Measurements from ENCODE around the gene PDZD2.

Gene PDZD2

DNA sequence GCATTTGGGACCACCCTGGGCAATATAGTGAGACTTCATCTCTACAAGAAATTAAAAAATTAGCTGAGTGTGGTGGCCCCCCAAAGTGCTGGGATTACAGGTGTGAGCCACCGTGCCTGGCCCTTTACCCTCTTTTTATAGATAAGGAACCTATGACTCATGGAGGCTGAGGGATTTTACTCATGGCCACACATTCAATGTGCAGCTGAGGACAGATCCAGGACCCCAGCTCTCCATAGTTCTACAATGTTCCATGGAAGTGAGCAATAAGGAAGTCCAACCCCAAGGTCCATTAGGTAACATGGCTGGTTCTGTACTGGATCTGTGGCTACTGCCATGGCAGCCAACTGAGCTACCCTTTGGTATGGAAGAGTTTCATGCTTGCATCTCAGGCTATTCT is 25.3 kb upstream of the PDZD2 start:
- WGBS, 2 experiments: 93% methylated on average over 1 of the region's 1 CpG
- no peaks in the 10 kb centered on the region for H3K9me3 ChIP-seq (ENCODE audit: control insufficient read depth, low read length)
- no peaks in the 10 kb centered on the region for H3K27me3 ChIP-seq (ENCODE audit: control insufficient read depth, insufficient read depth, low read length, poor library complexity, severe bottlenecking)
- no peak overlapping the region for H3K27ac ChIP-seq (ENCODE audit: insufficient read depth, low read depth, low read length, poor library complexity, severe bottlenecking)
- H3K4me1 ChIP-seq (ENCODE audit: control insufficient read depth, insufficient read depth, low read length): peaks cover 6% of the 10 kb centered on the region
- no peak overlapping the region for H3K4me3 ChIP-seq (ENCODE audit: insufficient read depth, low read depth, low read length)
- H3K36me3 ChIP-seq (ENCODE audit: control insufficient read depth, insufficient read depth, low read length): no peaks in the 10 kb centered on the region

DNA sequence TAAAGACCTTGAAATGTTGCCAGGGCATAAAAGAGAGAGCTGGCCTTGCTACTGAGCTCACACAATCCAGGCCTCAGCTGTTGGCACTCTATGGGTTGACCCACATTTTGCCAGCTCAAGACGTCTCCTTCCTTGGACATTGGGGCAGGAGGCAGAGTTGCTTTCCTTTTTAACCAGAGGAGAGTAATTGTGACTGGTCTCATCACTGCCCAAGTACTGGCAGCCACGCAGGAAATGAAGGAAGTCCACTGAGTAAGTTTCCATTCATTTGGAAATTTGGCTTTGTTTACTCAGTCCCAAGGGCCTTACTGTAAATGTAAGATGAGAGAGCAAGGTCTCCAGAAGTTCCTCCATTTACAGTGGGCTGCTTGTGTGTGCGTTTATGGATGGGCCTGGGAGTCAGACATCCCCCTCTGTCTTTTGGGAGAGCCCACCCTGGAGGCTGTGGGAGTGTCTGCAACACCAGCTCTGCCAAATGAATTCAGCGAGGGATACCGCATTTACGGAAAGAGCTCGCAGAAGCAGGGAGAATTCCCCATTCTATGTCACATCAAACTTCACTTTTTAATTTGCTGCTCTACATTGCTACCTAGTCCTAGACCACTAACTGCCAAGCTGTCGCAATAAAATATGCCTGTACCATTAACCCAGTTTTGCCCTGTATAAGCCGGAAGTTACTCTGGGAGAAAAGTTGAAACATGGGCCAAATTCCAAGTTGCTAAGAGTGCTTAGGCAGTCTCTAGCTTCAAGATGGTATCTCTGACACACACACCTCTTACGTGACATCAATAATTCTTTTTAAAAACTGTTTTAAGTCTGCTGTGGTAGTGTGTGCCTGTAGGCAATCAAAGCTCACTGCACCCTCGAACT is 24.5 kb upstream of the PDZD2 start:
- Histone ChIP-seq H3K36me3 (ENCODE audit: control insufficient read depth, insufficient read depth, low read length) (no peaks in the 10 kb centered on the region), H3K27ac (ENCODE audit: insufficient read depth, low read depth, low read length, poor library complexity, severe bottlenecking) (no peak overlapping the region), H3K4me1 (ENCODE audit: control insufficient read depth, insufficient read depth, low read length) (peaks cover 9% of the 10 kb centered on the region), H3K27me3 (ENCODE audit: control insufficient read depth, insufficient read depth, low read length, poor library complexity, severe bottlenecking) (no peaks in the 10 kb centered on the region), H3K4me3 (ENCODE audit: insufficient read depth, low read depth, low read length) (no peak overlapping the region), H3K9me3 (ENCODE audit: control insufficient read depth, low read length) (no peaks in the 10 kb centered on the region)
- 66 to 75% methylated on average over 10 to 11 of the region's 11 CpGs for WGBS, 2 experiments

DNA sequence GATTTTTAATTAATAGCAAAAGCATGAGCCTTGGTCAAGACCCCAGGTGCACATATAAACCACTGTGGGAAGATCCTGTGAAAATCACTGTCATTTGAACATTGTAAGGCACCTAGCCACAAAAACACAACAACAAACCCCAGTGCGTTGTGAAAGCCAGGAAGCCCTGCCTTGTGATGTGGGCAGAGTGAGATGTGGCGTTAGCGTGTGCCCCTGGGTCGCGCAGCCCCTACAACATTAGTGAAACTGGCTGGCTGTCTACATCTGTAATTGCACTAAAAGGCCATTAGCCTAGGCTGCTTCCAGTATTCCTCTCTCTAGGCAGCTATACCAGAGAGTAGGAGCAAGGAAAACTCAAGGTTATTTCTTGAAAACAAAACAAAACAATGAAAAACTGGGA is 21.1 kb upstream of the PDZD2 start:
- Histone ChIP-seq H3K4me3 (ENCODE audit: insufficient read depth, low read depth, low read length) (no peak overlapping the region), H3K9me3 (ENCODE audit: control insufficient read depth, low read length) (no peaks in the 10 kb centered on the region), H3K36me3 (ENCODE audit: control insufficient read depth, insufficient read depth, low read length) (no peaks in the 10 kb centered on the region), H3K4me1 (ENCODE audit: control insufficient read depth, insufficient read depth, low read length) (peaks cover 9% of the 10 kb centered on the region), H3K27ac (ENCODE audit: insufficient read depth, low read depth, low read length, poor library complexity, severe bottlenecking) (no peak overlapping the region), H3K27me3 (ENCODE audit: control insufficient read depth, insufficient read depth, low read length, poor library complexity, severe bottlenecking) (no peaks in the 10 kb centered on the region)
- WGBS, 2 experiments: 92 to 94% methylated on average over 5 of the region's 5 CpGs

DNA sequence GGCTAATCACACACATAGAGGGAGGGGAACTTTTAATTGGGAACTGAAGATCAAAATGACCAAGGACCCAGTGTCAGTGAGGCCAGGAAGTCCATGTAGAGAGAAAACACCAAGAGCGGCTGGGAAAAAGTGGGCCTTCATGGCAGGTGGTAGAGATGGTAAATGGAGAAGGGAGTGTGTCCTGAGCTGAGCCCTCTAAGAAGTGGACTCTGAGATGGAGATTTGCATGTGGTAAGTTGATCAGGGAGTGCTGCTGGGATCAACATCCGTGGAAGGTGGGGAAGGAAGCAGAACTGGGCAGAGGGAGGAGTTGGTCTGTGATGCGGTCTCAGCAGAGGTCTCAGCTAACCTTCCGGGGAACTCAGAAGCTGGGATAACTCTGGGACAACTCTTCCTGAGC is 18.9 kb upstream of the PDZD2 start:
- Histone ChIP-seq H3K36me3 (ENCODE audit: control insufficient read depth, insufficient read depth, low read length) (no peaks in the 10 kb centered on the region), H3K9me3 (ENCODE audit: control insufficient read depth, low read length) (no peaks in the 10 kb centered on the region), H3K4me3 (ENCODE audit: insufficient read depth, low read depth, low read length) (no peak overlapping the region), H3K27me3 (ENCODE audit: control insufficient read depth, insufficient read depth, low read length, poor library complexity, severe bottlenecking) (no peaks in the 10 kb centered on the region), H3K4me1 (ENCODE audit: control insufficient read depth, insufficient read depth, low read length) (peaks cover 9% of the 10 kb centered on the region), H3K27ac (ENCODE audit: insufficient read depth, low read depth, low read length, poor library complexity, severe bottlenecking) (no peak overlapping the region)
- WGBS, 2 experiments: 76 to 80% methylated on average over 4 of the region's 4 CpGs

DNA sequence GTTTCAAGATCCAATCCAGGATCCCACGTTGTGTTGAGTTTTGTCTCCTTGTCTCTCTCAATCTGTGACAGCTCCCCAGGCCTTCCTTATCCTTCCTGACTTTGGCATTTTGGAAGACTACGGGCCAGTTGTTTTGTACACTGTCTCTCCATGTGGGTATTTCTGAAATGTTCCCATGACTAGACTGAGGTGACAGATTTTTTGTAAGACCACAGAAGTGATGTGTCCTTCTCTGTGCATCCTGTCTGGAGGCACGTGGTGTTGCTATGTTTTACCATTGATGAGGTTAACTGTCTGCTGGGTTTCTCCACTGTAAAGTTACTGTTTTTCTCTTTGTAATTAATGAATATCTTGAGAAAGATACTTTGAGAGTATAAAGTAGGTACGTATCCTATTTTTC is 15.7 kb upstream of the PDZD2 start:
- 75 to 77% methylated on average over 3 of the region's 4 CpGs for WGBS, 2 experiments
- H3K36me3 ChIP-seq (ENCODE audit: control insufficient read depth, insufficient read depth, low read length): no peaks in the 10 kb centered on the region

DNA sequence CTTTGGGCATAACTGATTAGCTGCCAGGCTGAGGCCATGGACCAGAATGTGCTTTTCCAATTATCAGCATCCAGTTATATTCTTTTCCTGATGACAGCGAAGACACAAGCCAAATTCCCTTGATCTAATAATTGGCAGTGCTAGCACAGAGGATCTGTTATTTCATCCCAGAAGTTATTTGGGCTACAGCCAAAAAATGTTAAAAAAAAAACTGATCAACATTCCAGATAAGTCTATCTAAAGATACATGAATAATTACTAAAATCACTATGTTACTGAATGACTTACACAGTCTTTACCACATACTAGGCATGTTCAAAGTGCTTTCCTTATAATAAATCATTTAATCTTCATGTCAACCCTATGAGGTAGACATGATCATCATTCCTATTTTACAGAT is 13.5 kb upstream of the PDZD2 start:
- H3K27me3 ChIP-seq (ENCODE audit: control insufficient read depth, insufficient read depth, low read length, poor library complexity, severe bottlenecking): no peaks in the 10 kb centered on the region
- no peak overlapping the region for H3K27ac ChIP-seq (ENCODE audit: insufficient read depth, low read depth, low read length, poor library complexity, severe bottlenecking)
- H3K36me3 ChIP-seq (ENCODE audit: control insufficient read depth, insufficient read depth, low read length): no peaks in the 10 kb centered on the region
- no peaks in the 10 kb centered on the region for H3K9me3 ChIP-seq (ENCODE audit: control insufficient read depth, low read length)
- no peak overlapping the region for H3K4me3 ChIP-seq (ENCODE audit: insufficient read depth, low read depth, low read length)
- WGBS, 2 experiments: 100% methylated on average over 1 of the region's 1 CpG
- H3K4me1 ChIP-seq (ENCODE audit: control insufficient read depth, insufficient read depth, low read length): no peaks in the 10 kb centered on the region

More for the DNA sequence above, 15.7 kb upstream of the PDZD2 start:
- H3K27me3 ChIP-seq (ENCODE audit: control insufficient read depth, insufficient read depth, low read length, poor library complexity, severe bottlenecking): no peaks in the 10 kb centered on the region
- H3K4me3 ChIP-seq (ENCODE audit: insufficient read depth, low read depth, low read length): no peak overlapping the region
- H3K27ac ChIP-seq (ENCODE audit: insufficient read depth, low read depth, low read length, poor library complexity, severe bottlenecking): no peak overlapping the region
- H3K4me1 ChIP-seq (ENCODE audit: control insufficient read depth, insufficient read depth, low read length): peaks cover 7% of the 10 kb centered on the region
- H3K9me3 ChIP-seq (ENCODE audit: control insufficient read depth, low read length): no peaks in the 10 kb centered on the region

DNA sequence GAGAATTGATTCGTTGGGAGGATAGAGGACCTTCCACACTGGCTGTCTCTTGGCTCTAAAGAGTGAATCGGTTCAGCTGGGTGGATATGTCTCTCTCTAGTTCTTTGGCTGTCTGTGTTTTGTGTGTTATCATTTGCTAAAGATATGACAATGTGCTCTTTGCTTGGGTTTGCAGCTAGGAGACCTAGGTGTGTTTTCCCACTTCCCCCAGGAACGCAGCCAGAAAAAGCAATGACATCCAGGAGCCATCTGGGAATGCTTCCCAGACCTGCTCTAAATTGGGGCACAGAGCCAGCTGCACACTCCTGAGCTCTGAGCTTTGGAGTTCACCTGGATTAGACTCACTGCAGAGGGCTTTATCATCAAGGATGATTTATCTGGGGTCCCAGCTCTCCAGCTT is 12.8 kb upstream of the PDZD2 start:
- Histone ChIP-seq H3K36me3 (ENCODE audit: control insufficient read depth, insufficient read depth, low read length) (no peaks in the 10 kb centered on the region), H3K4me1 (ENCODE audit: control insufficient read depth, insufficient read depth, low read length) (no peaks in the 10 kb centered on the region), H3K9me3 (ENCODE audit: control insufficient read depth, low read length) (no peaks in the 10 kb centered on the region), H3K27me3 (ENCODE audit: control insufficient read depth, insufficient read depth, low read length, poor library complexity, severe bottlenecking) (no peaks in the 10 kb centered on the region), H3K27ac (ENCODE audit: insufficient read depth, low read depth, low read length, poor library complexity, severe bottlenecking) (no peak overlapping the region), H3K4me3 (ENCODE audit: insufficient read depth, low read depth, low read length) (no peak overlapping the region)
- 90 to 92% methylated on average over 3 of the region's 3 CpGs for WGBS, 2 experiments

DNA sequence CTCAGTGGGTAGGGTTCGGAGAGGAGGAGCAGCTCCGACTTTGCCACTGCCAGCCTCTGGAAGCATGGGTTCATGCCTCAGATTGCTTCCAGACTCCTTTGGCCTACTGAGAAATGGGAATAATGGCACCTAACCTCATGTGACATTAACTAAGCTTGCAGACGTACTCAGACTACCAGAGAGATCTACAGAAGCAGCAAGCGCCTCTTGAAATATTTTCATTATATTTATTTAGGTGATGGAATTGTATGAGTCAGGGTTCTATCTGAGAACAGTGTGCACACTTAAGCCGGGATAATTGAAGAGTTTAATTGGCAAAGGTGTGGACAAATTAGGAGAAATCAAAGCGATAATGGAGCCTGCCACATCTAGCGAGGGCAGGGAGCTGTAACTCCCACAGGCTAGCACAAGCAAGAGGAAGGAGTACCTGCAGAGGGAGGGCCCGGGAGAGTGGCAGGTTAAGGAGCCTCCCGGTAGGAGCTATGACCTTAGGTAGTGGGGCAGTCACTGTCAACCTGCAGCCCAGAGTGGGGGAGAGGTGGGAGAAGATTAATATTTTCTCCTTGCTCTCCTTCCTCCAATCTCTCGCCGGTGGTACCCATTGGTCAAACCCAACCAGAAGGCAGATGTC is 12.2 kb upstream of the PDZD2 start:
- no peaks in the 10 kb centered on the region for H3K27me3 ChIP-seq (ENCODE audit: control insufficient read depth, insufficient read depth, low read length, poor library complexity, severe bottlenecking)
- H3K4me3 ChIP-seq (ENCODE audit: insufficient read depth, low read depth, low read length): no peak overlapping the region
- H3K27ac ChIP-seq (ENCODE audit: insufficient read depth, low read depth, low read length, poor library complexity, severe bottlenecking): no peak overlapping the region
- H3K9me3 ChIP-seq (ENCODE audit: control insufficient read depth, low read length): no peaks in the 10 kb centered on the region
- H3K4me1 ChIP-seq (ENCODE audit: control insufficient read depth, insufficient read depth, low read length): no peaks in the 10 kb centered on the region
- no peaks in the 10 kb centered on the region for H3K36me3 ChIP-seq (ENCODE audit: control insufficient read depth, insufficient read depth, low read length)
- 84 to 89% methylated on average over 11 of the region's 11 CpGs for WGBS, 2 experiments

DNA sequence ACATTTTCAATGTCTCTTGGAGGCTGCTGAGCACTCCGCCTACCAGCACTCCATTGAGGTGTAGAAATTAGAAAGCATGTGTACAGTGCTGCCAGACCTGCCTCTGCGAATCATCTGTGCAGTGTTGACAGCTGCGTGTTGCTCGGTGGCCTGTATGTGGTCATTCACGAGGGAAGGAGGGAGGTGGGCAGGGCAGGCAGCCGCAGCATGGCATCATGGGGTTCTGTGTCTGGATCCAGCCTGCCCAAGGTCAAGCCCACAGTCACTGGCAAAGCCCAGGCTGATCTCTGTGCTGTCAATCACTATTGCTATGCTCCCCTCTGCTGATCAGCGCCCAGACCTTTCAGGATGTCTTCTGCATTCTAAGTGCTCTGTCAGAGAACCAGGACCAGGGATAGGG is 8.0 kb upstream of the PDZD2 start:
- H3K36me3 ChIP-seq (ENCODE audit: control insufficient read depth, insufficient read depth, low read length): no peaks in the 10 kb centered on the region
- H3K4me3 ChIP-seq (ENCODE audit: insufficient read depth, low read depth, low read length): no peak overlapping the region
- H3K27me3 ChIP-seq (ENCODE audit: control insufficient read depth, insufficient read depth, low read length, poor library complexity, severe bottlenecking): no peaks in the 10 kb centered on the region
- no peaks in the 10 kb centered on the region for H3K9me3 ChIP-seq (ENCODE audit: control insufficient read depth, low read length)
- H3K4me1 ChIP-seq (ENCODE audit: control insufficient read depth, insufficient read depth, low read length): no peaks in the 10 kb centered on the region
- 88 to 91% methylated on average over 7 of the region's 7 CpGs for WGBS, 2 experiments
- H3K27ac ChIP-seq (ENCODE audit: insufficient read depth, low read depth, low read length, poor library complexity, severe bottlenecking): no peak overlapping the region

DNA sequence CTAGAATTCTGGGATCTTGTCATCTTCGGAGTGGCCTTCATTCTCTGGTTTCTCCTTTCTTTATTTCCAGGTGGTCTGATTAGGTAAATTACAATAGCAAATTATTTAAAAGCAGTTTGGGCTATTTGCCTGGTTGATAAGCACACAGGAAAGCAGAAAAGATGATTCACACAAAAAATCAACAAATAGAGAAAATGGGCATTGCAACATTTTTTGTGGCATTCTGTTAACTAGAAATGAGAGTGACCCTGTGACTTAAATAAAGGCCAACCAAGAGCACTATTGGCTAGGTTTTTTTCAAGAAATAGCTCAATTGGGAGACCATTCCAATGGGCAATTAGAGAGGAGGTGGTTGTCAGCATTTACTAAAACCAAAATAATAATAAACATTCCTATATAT is 6.5 kb upstream of the PDZD2 start:
- Histone ChIP-seq H3K9me3 (ENCODE audit: control insufficient read depth, low read length) (no peaks in the 10 kb centered on the region), H3K4me1 (ENCODE audit: control insufficient read depth, insufficient read depth, low read length) (no peaks in the 10 kb centered on the region), H3K4me3 (ENCODE audit: insufficient read depth, low read depth, low read length) (no peak overlapping the region), H3K27ac (ENCODE audit: insufficient read depth, low read depth, low read length, poor library complexity, severe bottlenecking) (no peak overlapping the region), H3K36me3 (ENCODE audit: control insufficient read depth, insufficient read depth, low read length) (no peaks in the 10 kb centered on the region), H3K27me3 (ENCODE audit: control insufficient read depth, insufficient read depth, low read length, poor library complexity, severe bottlenecking) (peaks cover 5% of the 10 kb centered on the region)
- WGBS, 2 experiments: 11 to 36% methylated on average over 1 of the region's 1 CpG
